ENCODE results near the gene TNRC6C. TPM values are rescaled to one million over a fixed set of nuclear protein-coding genes. Genes with fewer than 3 reads are reported as not detected.

TNRC6C gene
- total and polyA plus RNA-seq, 7 donors, result 1.2 to 22.4 (median 11.4) TPM

- ATAC-seq (no peak), DNase-seq (no peak)
- no peak overlapping the region for H3K4me3 ChIP-seq
- intact Hi-C loops (cut with DNase I), result loop anchor here (5.0 kb wide), 2 partner anchors 50 to 230 kb away; no protein-coding TSS in a partner anchor
- 66 to 92% (median 77%) methylated on average over 2 of the region's 2 CpGs for WGBS, 3 donors
- no peaks in the 10 kb centered on the region for H3K9me3 ChIP-seq
- peaks cover 44% of the 10 kb centered on the region for H3K4me1 ChIP-seq
- peaks cover 0 to 3% of the 10 kb centered on the region in 2 donors for H3K36me3 ChIP-seq (ENCODE audit: insufficient read depth in 1 of 2, low read depth in 1 of 2)
- H3K27me3 ChIP-seq (ENCODE audit: insufficient read depth in 3 of 3, low read length in 2 of 3), result no peaks in the 10 kb centered on the region
- H3K27ac ChIP-seq, result no peak overlapping the region
- TF ChIP-seq CTCF (IDR thresholded peaks at IDR 0.05), result no peak
Observed at GRCh38 chr17:78022425-78022824, 63.9 kb downstream of the TNRC6C start.

DNA sequence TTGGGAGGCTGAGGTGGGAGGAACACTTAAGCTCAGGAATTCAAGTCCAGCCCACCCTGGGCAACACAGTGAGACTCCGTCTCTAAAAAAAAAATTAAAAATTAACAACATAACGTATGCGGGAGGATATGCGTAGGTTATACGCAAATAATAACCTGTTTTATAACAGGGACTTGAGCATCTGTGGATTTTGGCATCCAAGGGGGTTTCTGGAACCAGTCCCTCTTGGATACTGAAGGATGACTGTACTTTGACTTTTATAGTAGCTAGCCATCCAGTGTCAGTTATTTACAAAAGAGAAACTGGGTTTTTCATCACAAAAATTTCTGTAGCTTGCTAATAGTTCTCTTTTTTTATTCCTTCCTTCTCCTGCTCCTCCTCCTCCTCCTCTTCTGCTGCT is 64.5 kb downstream of the TNRC6C start:
- no peak for TF ChIP-seq CTCF (IDR thresholded peaks at IDR 0.05)
- Histone ChIP-seq H3K9me3 (no peaks in the 10 kb centered on the region), H3K27ac (no peak overlapping the region), H3K4me1 (peaks cover 45% of the 10 kb centered on the region), H3K36me3 (ENCODE audit: insufficient read depth in 1 of 2, low read depth in 1 of 2) (peaks cover 0 to 3% of the 10 kb centered on the region in 2 donors), H3K4me3 (no peak overlapping the region), H3K27me3 (ENCODE audit: insufficient read depth in 3 of 3, low read length in 2 of 3) (no peaks in the 10 kb centered on the region)
- DNase-seq, result no peak
- WGBS, 3 donors, result 87 to 88% (median 88%) methylated on average over 5 of the region's 5 CpGs
- intact Hi-C loops (cut with DNase I), result loop anchor here (5.0 kb wide), 2 partner anchors 49 to 229 kb away; no protein-coding TSS in a partner anchor
- no peak for ATAC-seq

DNA sequence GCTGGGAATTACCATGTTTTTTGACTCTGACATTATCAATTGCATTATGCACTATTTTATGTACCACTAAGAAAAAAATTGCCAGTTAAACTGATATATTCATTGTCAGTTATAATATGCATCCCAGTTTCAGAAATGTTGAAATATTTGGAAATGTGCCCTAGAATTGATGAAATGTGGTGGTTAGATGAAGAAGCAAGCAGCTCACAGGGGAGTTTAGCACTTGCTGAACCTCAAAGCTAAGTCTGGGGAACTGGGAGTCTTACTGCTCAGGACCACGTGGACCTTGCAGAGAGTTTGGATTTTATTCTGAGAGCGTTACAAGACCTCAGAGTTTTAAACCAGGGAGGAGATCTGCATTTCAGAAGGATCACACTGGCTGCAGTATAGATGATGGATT is 67.9 kb downstream of the TNRC6C start:
- 83 to 86% (median 84%) methylated on average over 2 of the region's 2 CpGs for WGBS, 3 donors
- DNase-seq (no peak), ATAC-seq (peak in 2 of 4 donors; percentile 22 to 30)
- Histone ChIP-seq H3K9me3 (no peaks in the 10 kb centered on the region), H3K4me3 (no peak overlapping the region), H3K36me3 (ENCODE audit: insufficient read depth in 1 of 2, low read depth in 1 of 2) (peaks cover 2 to 3% of the 10 kb centered on the region in 2 donors), H3K27me3 (ENCODE audit: insufficient read depth in 3 of 3, low read length in 2 of 3) (no peaks in the 10 kb centered on the region), H3K27ac (peak overlapping the region; percentile 57), H3K4me1 (peaks cover 24% of the 10 kb centered on the region)
- intact Hi-C loops (cut with DNase I), result no loop called here
- TF ChIP-seq CTCF (IDR thresholded peaks at IDR 0.05), result no peak

GRCh38 chr17:78027121-78027520 is 68.6 kb downstream of the TNRC6C start:
- intact Hi-C loops (cut with DNase I), result no loop called here
- H3K27me3 ChIP-seq (ENCODE audit: insufficient read depth in 3 of 3, low read length in 2 of 3), result no peaks in the 10 kb centered on the region

More at GRCh38 chr17:78027121-78027520, 68.6 kb downstream of the TNRC6C start:
- 75 to 85% (median 76%) methylated on average over 2 of the region's 2 CpGs for WGBS, 3 donors
- no peak for TF ChIP-seq CTCF (IDR thresholded peaks at IDR 0.05)
- Histone ChIP-seq H3K4me3 (no peak overlapping the region), H3K27ac (peak overlapping the region; percentile 57), H3K4me1 (peaks cover 25% of the 10 kb centered on the region), H3K36me3 (ENCODE audit: insufficient read depth in 1 of 2, low read depth in 1 of 2) (peaks cover 3 to 9% of the 10 kb centered on the region in 2 donors), H3K9me3 (no peaks in the 10 kb centered on the region)
- ATAC-seq (no peak), DNase-seq (no peak)

All from psoas muscle (tissue), 8 donors.